ENCODE results near the gene PIK3R3.

PIK3R3 gene

DNA sequence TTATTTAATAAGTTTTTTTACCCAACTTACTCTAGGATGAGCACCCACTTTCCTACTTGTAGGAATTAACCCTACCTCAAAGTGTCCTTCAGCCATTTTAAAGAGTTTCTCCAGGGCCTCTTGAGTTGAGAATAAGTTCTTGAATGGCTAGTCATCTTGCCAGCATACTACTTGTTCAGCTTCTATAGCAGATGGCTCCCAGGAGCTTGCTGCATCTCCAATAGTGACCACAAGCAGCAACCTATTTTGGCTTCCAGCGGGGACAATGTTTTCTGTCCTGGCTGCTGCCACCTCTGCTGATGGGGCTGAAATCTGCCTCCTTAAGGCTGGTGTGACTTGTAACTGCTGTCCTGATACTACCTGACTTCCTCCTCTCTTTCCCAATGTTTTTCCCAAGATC, 20.8 kb upstream of the PIK3R3 start:
- no peaks in the 10 kb centered on the region for H3K36me3 ChIP-seq (ENCODE audit: control insufficient read depth in 2 of 2, insufficient read depth in 2 of 2, low read length in 2 of 2)
- H3K4me3 ChIP-seq (ENCODE audit: low read length in 2 of 2) = no peak overlapping the region
- H3K4me1 ChIP-seq (ENCODE audit: control insufficient read depth, insufficient read depth, low read length) = no peaks in the 10 kb centered on the region
- no peaks in the 10 kb centered on the region for H3K27me3 ChIP-seq (ENCODE audit: control insufficient read depth in 1 of 2, insufficient read depth in 2 of 2, low read length in 2 of 2)
- H3K27ac ChIP-seq (ENCODE audit: low read length) = no peak overlapping the region
- H3K9ac ChIP-seq (ENCODE audit: low read length in 2 of 2) = no peak overlapping the region
- H3K9me3 ChIP-seq (ENCODE audit: control insufficient read depth in 2 of 2, low read length in 2 of 2) = no peaks in the 10 kb centered on the region

DNA sequence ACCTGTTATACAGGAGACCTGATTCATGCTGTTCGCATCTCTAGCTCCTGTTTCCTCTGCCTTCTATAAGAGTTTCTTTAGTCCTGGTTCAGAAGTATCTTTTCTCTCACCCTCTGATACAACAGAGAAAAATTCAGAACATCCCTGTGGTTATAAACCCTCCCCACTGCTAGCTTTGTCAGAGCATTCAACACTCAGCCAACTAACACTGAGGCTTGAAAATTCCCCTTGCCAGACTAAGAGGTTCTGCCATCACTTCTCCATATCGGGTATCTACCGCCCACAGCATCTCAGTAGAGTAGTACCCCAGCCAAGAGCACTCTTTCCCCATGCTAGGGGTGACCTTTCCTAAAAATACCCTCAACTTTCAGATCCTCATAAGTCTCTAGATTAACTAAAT, 19.6 kb upstream of the PIK3R3 start:
- H3K4me1 ChIP-seq (ENCODE audit: control insufficient read depth, insufficient read depth, low read length) = no peaks in the 10 kb centered on the region
- H3K9me3 ChIP-seq (ENCODE audit: control insufficient read depth in 2 of 2, low read length in 2 of 2) = no peaks in the 10 kb centered on the region
- no peaks in the 10 kb centered on the region for H3K27me3 ChIP-seq (ENCODE audit: control insufficient read depth in 1 of 2, insufficient read depth in 2 of 2, low read length in 2 of 2)
- no peak overlapping the region for H3K9ac ChIP-seq (ENCODE audit: low read length in 2 of 2)
- H3K4me3 ChIP-seq (ENCODE audit: low read length in 2 of 2) = no peak overlapping the region
- H3K36me3 ChIP-seq (ENCODE audit: control insufficient read depth in 2 of 2, insufficient read depth in 2 of 2, low read length in 2 of 2) = no peaks in the 10 kb centered on the region
- no peak overlapping the region for H3K27ac ChIP-seq (ENCODE audit: low read length)

DNA sequence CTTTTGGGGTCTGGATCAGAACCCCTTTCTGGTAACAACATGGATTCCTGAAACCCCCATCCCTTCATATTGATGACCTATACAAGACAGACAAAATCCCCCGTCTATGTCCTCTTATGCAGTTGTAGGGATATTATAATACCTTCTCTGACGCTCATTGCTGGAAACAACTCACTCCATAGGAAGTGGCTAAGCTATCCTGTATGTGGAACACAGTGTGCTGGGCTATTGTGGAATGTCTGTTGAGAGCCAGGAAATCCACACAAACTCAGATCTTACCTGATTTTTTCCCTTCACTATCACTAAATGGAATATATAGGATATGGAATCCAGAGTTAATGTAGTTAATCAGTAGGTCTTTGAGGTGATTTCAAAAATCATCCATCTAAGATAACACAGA, 17.7 kb upstream of the PIK3R3 start:
- Histone ChIP-seq H3K9ac (ENCODE audit: low read length in 2 of 2) (no peak overlapping the region), H3K4me1 (ENCODE audit: control insufficient read depth, insufficient read depth, low read length) (no peaks in the 10 kb centered on the region), H3K4me3 (ENCODE audit: low read length in 2 of 2) (no peak overlapping the region), H3K9me3 (ENCODE audit: control insufficient read depth in 2 of 2, low read length in 2 of 2) (no peaks in the 10 kb centered on the region), H3K27ac (ENCODE audit: low read length) (no peak overlapping the region), H3K27me3 (ENCODE audit: control insufficient read depth in 1 of 2, insufficient read depth in 2 of 2, low read length in 2 of 2) (no peaks in the 10 kb centered on the region), H3K36me3 (ENCODE audit: control insufficient read depth in 2 of 2, insufficient read depth in 2 of 2, low read length in 2 of 2) (no peaks in the 10 kb centered on the region)

DNA sequence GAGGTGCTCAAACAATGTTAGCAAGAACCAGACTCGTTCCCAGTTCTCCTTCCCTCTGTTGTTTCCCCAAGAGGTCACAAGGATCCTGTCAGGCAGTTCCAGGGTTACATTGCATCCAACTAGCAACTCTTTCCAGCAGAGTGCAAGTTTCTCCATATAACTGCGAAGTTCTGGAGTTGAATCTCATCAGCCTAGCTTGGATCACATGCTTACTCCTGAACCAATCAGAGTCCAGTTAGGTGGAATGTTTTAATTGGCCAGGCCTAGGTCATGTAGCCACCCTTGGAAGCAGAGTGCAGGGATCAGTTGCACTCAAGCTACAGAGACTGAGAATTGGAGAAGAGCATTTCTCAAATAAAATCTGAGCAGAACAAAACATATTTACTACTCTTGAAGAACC, 15.9 kb upstream of the PIK3R3 start:
- Histone ChIP-seq H3K4me1 (ENCODE audit: control insufficient read depth, insufficient read depth, low read length) (no peaks in the 10 kb centered on the region), H3K9me3 (ENCODE audit: control insufficient read depth in 2 of 2, low read length in 2 of 2) (no peaks in the 10 kb centered on the region), H3K36me3 (ENCODE audit: control insufficient read depth in 2 of 2, insufficient read depth in 2 of 2, low read length in 2 of 2) (no peaks in the 10 kb centered on the region), H3K4me3 (ENCODE audit: low read length in 2 of 2) (no peak overlapping the region), H3K9ac (ENCODE audit: low read length in 2 of 2) (no peak overlapping the region), H3K27me3 (ENCODE audit: control insufficient read depth in 1 of 2, insufficient read depth in 2 of 2, low read length in 2 of 2) (no peaks in the 10 kb centered on the region), H3K27ac (ENCODE audit: low read length) (no peak overlapping the region)

DNA sequence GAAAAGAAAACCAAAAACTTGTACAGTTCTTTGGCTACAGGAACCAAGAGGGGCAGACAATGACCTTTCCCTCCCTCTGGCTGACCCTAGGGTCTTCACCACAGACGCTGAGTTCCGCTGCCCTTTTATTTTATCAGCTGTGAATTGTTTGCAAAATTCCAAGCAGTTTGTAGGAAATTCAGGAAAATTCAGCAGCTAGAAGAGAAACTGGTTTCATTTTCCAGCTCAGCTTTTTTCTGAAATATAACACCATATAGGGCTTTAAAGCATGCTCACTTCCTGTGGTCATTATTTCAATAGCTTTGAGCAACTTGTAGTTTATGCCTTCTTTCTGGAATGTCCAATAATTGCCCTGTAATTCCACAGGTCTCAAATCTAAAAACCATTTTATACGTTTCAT, 5.5 kb upstream of the PIK3R3 start:
- Histone ChIP-seq H3K36me3 (ENCODE audit: control insufficient read depth in 2 of 2, insufficient read depth in 2 of 2, low read length in 2 of 2) (no peaks in the 10 kb centered on the region), H3K9ac (ENCODE audit: low read length in 2 of 2) (no peak overlapping the region), H3K27ac (ENCODE audit: low read length) (peak overlapping the region; percentile 24), H3K9me3 (ENCODE audit: control insufficient read depth in 2 of 2, low read length in 2 of 2) (no peaks in the 10 kb centered on the region), H3K4me3 (ENCODE audit: low read length in 2 of 2) (peak overlapping the region in 1 of 2 donors; percentile 40), H3K4me1 (ENCODE audit: control insufficient read depth, insufficient read depth, low read length) (peaks cover 23% of the 10 kb centered on the region), H3K27me3 (ENCODE audit: control insufficient read depth in 1 of 2, insufficient read depth in 2 of 2, low read length in 2 of 2) (no peaks in the 10 kb centered on the region)

DNA sequence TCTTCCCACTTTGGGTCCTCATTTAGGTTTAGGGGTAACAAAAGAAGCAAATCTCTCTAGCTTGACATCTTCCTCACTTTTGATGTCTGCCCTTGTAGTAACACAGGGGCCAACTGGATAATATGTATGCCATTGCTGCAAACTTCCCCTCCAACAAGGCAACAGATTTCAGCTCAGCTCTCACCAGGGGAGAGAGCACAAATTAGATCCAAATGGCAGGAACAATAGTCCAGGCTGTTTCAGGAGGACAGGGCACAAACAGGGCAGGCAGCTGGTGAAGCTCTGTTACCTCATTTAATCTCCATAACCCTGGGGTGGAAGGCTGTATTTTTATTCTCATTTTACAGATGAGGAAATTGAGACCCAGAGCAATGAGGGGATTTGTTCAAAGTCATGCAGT, 4.3 kb upstream of the PIK3R3 start:
- Histone ChIP-seq H3K9me3 (ENCODE audit: control insufficient read depth in 2 of 2, low read length in 2 of 2) (no peaks in the 10 kb centered on the region), H3K27me3 (ENCODE audit: control insufficient read depth in 1 of 2, insufficient read depth in 2 of 2, low read length in 2 of 2) (no peaks in the 10 kb centered on the region), H3K9ac (ENCODE audit: low read length in 2 of 2) (no peak overlapping the region), H3K4me1 (ENCODE audit: control insufficient read depth, insufficient read depth, low read length) (peaks cover 23% of the 10 kb centered on the region), H3K4me3 (ENCODE audit: low read length in 2 of 2) (no peak overlapping the region), H3K36me3 (ENCODE audit: control insufficient read depth in 2 of 2, insufficient read depth in 2 of 2, low read length in 2 of 2) (no peaks in the 10 kb centered on the region), H3K27ac (ENCODE audit: low read length) (no peak overlapping the region)

DNA sequence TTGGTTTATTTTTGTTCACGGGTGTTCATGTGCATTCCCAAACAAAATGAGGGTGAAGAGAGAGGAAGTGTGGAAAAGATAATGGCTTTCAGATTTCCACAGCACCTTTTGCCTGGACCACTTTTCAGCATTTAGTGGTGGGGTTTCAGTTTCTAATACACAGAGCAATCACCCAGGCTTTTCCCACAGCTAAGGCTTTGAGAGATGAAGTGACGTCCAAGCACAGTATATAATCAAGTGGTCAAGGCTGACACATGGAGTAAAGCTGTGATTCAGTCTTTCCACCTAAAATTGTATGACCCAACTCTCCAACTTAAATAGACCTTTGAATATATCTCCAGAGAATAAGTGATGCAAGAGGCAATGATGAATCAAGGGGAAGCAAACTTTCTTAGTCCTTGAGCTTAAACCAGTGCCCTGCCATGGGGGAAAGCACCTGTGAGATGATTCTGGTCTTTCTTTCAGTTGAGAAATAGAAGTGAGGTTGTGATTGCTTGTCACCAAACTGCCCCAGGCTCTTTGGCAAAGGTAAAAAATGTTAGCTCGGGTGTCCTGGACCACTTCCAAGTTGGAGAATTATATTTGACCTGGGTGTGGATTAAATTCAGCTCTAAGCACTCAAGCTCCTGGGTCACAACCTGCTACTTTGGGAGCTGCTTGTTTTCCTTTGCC, 2.4 kb upstream of the PIK3R3 start:
- Histone ChIP-seq H3K36me3 (ENCODE audit: control insufficient read depth in 2 of 2, insufficient read depth in 2 of 2, low read length in 2 of 2) (no peaks in the 10 kb centered on the region), H3K27ac (ENCODE audit: low read length) (peak overlapping the region; percentile 76), H3K4me1 (ENCODE audit: control insufficient read depth, insufficient read depth, low read length) (peaks cover 23% of the 10 kb centered on the region), H3K9me3 (ENCODE audit: control insufficient read depth in 2 of 2, low read length in 2 of 2) (no peaks in the 10 kb centered on the region), H3K4me3 (ENCODE audit: low read length in 2 of 2) (peak overlapping the region in 1 of 2 donors; percentile 22), H3K9ac (ENCODE audit: low read length in 2 of 2) (peak overlapping the region; percentile 21 to 28), H3K27me3 (ENCODE audit: control insufficient read depth in 1 of 2, insufficient read depth in 2 of 2, low read length in 2 of 2) (no peaks in the 10 kb centered on the region)

DNA sequence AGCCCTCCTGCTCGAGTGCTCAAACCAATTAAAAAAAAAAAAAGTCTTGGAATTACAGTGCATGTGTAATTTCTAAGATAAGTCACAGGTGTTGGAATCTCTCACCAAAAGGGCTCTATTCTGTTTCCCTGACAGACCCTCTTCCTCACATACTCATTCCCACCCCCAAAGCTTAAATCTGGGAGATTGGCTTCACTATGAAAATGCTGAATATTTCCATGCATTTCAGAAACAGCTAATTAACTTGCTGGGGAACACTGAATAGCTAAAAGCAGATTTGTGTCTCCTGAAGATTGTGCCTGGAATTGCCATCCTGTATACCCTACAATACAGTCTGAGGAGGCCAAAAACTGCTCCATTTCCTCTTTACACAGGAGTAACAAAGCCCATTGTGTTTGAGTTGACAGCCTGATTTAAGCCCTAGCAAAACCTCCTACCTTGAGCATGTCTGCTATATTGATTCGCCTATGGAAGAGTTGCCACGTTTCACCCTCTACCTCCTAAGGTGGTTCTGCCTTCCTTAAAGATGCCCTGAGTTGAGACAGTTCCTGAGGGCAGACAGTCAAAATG, 1.4 kb upstream of the PIK3R3 start:
- peak overlapping the region; percentile 85 to 91 for H3K4me3 ChIP-seq (ENCODE audit: low read length in 2 of 2)
- no peaks in the 10 kb centered on the region for H3K27me3 ChIP-seq (ENCODE audit: control insufficient read depth in 1 of 2, insufficient read depth in 2 of 2, low read length in 2 of 2)
- H3K36me3 ChIP-seq (ENCODE audit: control insufficient read depth in 2 of 2, insufficient read depth in 2 of 2, low read length in 2 of 2) = no peaks in the 10 kb centered on the region
- no peaks in the 10 kb centered on the region for H3K9me3 ChIP-seq (ENCODE audit: control insufficient read depth in 2 of 2, low read length in 2 of 2)
- peak overlapping the region; percentile 73 to 85 for H3K9ac ChIP-seq (ENCODE audit: low read length in 2 of 2)
- peaks cover 23% of the 10 kb centered on the region for H3K4me1 ChIP-seq (ENCODE audit: control insufficient read depth, insufficient read depth, low read length)
- H3K27ac ChIP-seq (ENCODE audit: low read length) = peak overlapping the region; percentile 96

DNA sequence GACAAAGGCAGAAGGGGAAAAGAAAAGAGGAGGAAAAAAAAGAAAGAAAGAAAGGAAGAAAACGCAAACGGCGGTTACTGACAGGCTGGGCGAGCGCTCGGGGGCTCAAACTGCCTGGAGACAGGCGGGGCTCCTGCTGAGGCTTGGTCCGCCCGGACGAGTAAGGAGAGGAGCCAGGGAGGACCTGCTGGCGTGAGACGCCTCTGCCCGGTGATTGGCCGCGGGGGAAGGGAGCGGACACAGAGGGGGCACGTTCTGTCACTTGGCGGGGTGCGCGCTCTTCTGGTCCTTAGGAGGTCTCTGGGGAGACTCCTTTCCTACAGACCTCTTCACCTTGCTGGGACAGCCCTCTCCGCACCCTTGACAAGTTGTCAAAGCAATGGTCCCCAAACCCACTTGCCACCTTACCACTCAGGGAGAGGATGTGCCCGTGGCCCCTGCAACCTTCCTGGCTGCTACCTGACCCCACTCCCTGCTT, 791 bp upstream of the PIK3R3 start:
- Histone ChIP-seq H3K27ac (ENCODE audit: low read length) (peak overlapping the region; percentile 96), H3K9me3 (ENCODE audit: control insufficient read depth in 2 of 2, low read length in 2 of 2) (no peaks in the 10 kb centered on the region), H3K9ac (ENCODE audit: low read length in 2 of 2) (peak overlapping the region; percentile 73 to 85), H3K36me3 (ENCODE audit: control insufficient read depth in 2 of 2, insufficient read depth in 2 of 2, low read length in 2 of 2) (no peaks in the 10 kb centered on the region), H3K27me3 (ENCODE audit: control insufficient read depth in 1 of 2, insufficient read depth in 2 of 2, low read length in 2 of 2) (no peaks in the 10 kb centered on the region), H3K4me3 (ENCODE audit: low read length in 2 of 2) (peak overlapping the region; percentile 85 to 91), H3K4me1 (ENCODE audit: control insufficient read depth, insufficient read depth, low read length) (peaks cover 23% of the 10 kb centered on the region)

DNA sequence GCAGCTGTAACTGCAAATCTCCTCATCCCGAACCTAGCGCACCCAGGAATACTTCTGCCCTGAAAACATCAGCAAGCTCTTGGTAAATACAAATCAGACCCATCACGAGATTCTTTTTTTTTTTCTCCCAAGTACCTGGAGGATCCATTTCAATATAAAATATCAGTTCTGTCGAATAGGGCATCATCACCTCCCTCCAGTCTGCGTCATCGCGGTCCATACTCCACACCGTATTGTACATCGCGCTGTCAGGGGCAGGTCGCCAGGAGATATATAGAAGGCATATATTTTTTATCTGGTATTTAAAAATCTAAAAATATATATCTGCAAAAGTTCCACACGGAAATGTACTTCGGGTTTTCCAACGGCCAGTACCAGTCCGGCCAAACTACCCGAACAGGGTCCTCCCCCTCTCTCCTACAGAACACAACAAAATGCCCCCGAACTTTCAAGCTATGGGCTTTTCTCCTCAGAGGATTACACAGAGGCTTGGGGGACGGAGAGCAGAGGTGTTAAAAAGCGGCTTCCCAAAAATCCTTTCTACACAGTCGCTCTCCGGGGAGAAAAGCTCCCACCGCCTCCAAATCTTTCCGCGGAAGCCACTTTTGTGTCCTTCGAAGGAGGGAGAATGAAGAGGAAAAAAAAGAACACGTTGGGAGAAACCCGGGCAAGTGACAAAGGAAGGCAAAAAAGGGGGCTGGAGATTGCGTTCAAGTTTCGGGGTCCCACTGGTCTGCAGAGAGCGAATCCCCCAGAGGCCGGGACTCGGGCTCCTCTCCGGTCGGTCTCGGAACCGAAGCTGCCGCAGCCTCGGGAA, 509 bp downstream of the PIK3R3 start:
- H3K27ac ChIP-seq (ENCODE audit: low read length) = peak overlapping the region; percentile 96
- H3K27me3 ChIP-seq (ENCODE audit: control insufficient read depth in 1 of 2, insufficient read depth in 2 of 2, low read length in 2 of 2) = no peaks in the 10 kb centered on the region
- H3K4me1 ChIP-seq (ENCODE audit: control insufficient read depth, insufficient read depth, low read length) = peaks cover 18% of the 10 kb centered on the region
- peak overlapping the region; percentile 74 to 85 for H3K4me3 ChIP-seq (ENCODE audit: low read length in 2 of 2)
- H3K9ac ChIP-seq (ENCODE audit: low read length in 2 of 2) = peak overlapping the region; percentile 73 to 94
- H3K36me3 ChIP-seq (ENCODE audit: control insufficient read depth in 2 of 2, insufficient read depth in 2 of 2, low read length in 2 of 2) = no peaks in the 10 kb centered on the region
- no peaks in the 10 kb centered on the region for H3K9me3 ChIP-seq (ENCODE audit: control insufficient read depth in 2 of 2, low read length in 2 of 2)

Measured in stomach smooth muscle (tissue), 2 donors.